ENCODE results near the gene CUEDC1. TPM values are rescaled to one million over a fixed set of nuclear protein-coding genes. Genes with fewer than 3 reads are reported as not detected.

CUEDC1 gene
- total RNA-seq, 1 experiment from 2014 or later: 27.5 TPM

DNA sequence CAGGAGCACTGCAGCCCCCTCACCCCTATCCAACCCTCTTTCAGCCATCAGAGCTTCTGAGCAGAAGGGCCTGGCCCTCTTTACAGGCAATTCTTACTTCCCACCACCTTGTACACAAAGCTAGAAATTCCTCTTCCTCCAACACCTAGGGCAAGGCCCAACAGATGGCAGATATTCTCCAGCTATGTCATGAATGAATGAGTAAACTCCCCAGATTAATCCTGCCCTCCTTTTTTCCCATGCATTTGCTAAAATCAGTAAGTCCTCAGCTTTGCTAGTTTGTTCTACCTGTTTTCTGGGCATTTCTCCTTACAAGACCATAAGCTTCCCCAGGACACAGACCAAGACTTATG lies 85.0 kb downstream of the CUEDC1 start:
- H3K4me3 Mint-ChIP-seq (ENCODE audit: unreplicated experiment): no peak overlapping the region
- POLR2A ChIA-PET: no interaction called here
- H3K36me3 Mint-ChIP-seq (ENCODE audit: insufficient read depth, unreplicated experiment): peaks cover 6% of the 10 kb centered on the region
- no peak overlapping the region for H3K27ac Mint-ChIP-seq (ENCODE audit: unreplicated experiment)
- Histone ChIP-seq H3K4me3 (ENCODE audit: low read depth, low read length) (no peak overlapping the region), H3K27me3 (replicated peaks; ENCODE audit: control insufficient read depth, insufficient read depth, low read length) (no peaks in the 10 kb centered on the region), H3K4me1 (peaks cover 4% of the 10 kb centered on the region), H3K36me3 (ENCODE audit: control insufficient read depth, insufficient read depth, low read length) (peaks cover 1% of the 10 kb centered on the region; the same call in 1 of the 2 replicates), H3K9me3 (no peaks in the 10 kb centered on the region)
- no TSS peak for BruUV-seq (replicated peaks)
- CTCF ChIA-PET: no interaction called here
- H3K4me1 Mint-ChIP-seq (ENCODE audit: low read depth, unreplicated experiment): peaks cover 3% of the 10 kb centered on the region
- H3K9me3 Mint-ChIP-seq (ENCODE audit: unreplicated experiment): no peaks in the 10 kb centered on the region
- H3K27me3 Mint-ChIP-seq (ENCODE audit: insufficient read depth, unreplicated experiment): no peaks in the 10 kb centered on the region
- TF ChIP-seq CTCF (IDR thresholded peaks at IDR 0.05; ENCODE audit: insufficient read depth in 1 of 2, low read depth in 1 of 2, low read length in 1 of 2, severe bottlenecking in 1 of 2, unreplicated experiment in 1 of 2): no peak
- intact Hi-C loops (cut with micrococcal nuclease; ENCODE audit: unreplicated experiment): no loop called here
- no peak for DNase-seq

GRCh38 chr17:57869617-57870282 lies 85.5 kb downstream of the CUEDC1 start:
- POLR2A ChIA-PET: no interaction called here
- CTCF ChIA-PET: no interaction called here
- Histone ChIP-seq H3K4me3 (ENCODE audit: low read depth, low read length) (no peak overlapping the region), H3K9me3 (no peaks in the 10 kb centered on the region), H3K4me1 (no peaks in the 10 kb centered on the region), H3K27me3 (replicated peaks; ENCODE audit: control insufficient read depth, insufficient read depth, low read length) (no peaks in the 10 kb centered on the region), H3K36me3 (ENCODE audit: control insufficient read depth, insufficient read depth, low read length) (peaks cover 1% of the 10 kb centered on the region; the same call in 1 of the 2 replicates)
- Mint-ChIP-seq H3K27me3 (ENCODE audit: insufficient read depth, unreplicated experiment) (no peaks in the 10 kb centered on the region), H3K4me1 (ENCODE audit: low read depth, unreplicated experiment) (no peaks in the 10 kb centered on the region), H3K4me3 (ENCODE audit: unreplicated experiment) (no peak overlapping the region), H3K9me3 (ENCODE audit: unreplicated experiment) (no peaks in the 10 kb centered on the region), H3K27ac (ENCODE audit: unreplicated experiment) (no peak overlapping the region), H3K36me3 (ENCODE audit: insufficient read depth, unreplicated experiment) (peaks cover 8% of the 10 kb centered on the region)
- DNase-seq: no peak
- intact Hi-C loops (cut with micrococcal nuclease; ENCODE audit: unreplicated experiment): no loop called here
- TF ChIP-seq CTCF (IDR thresholded peaks at IDR 0.05; ENCODE audit: insufficient read depth in 1 of 2, low read depth in 1 of 2, low read length in 1 of 2, severe bottlenecking in 1 of 2, unreplicated experiment in 1 of 2): no peak
- no TSS peak for BruUV-seq (replicated peaks)

- ChIA-PET POLR2A (no interaction called here), CTCF (no interaction called here)
- Histone ChIP-seq H3K27me3 (replicated peaks; ENCODE audit: control insufficient read depth, insufficient read depth, low read length) (no peaks in the 10 kb centered on the region), H3K4me3 (ENCODE audit: low read depth, low read length) (no peak overlapping the region), H3K9me3 (no peaks in the 10 kb centered on the region), H3K36me3 (ENCODE audit: control insufficient read depth, insufficient read depth, low read length) (peaks cover 1% of the 10 kb centered on the region; the same call in 1 of the 2 replicates), H3K4me1 (no peaks in the 10 kb centered on the region)
- no TSS peak for BruUV-seq (replicated peaks)
- no peak for TF ChIP-seq CTCF (IDR thresholded peaks at IDR 0.05; ENCODE audit: insufficient read depth in 1 of 2, low read depth in 1 of 2, low read length in 1 of 2, severe bottlenecking in 1 of 2, unreplicated experiment in 1 of 2)
- Mint-ChIP-seq H3K4me3 (ENCODE audit: unreplicated experiment) (no peak overlapping the region), H3K27me3 (ENCODE audit: insufficient read depth, unreplicated experiment) (no peaks in the 10 kb centered on the region), H3K9me3 (ENCODE audit: unreplicated experiment) (no peaks in the 10 kb centered on the region), H3K36me3 (ENCODE audit: insufficient read depth, unreplicated experiment) (peaks cover 14% of the 10 kb centered on the region), H3K27ac (ENCODE audit: unreplicated experiment) (no peak overlapping the region), H3K4me1 (ENCODE audit: low read depth, unreplicated experiment) (peaks cover 4% of the 10 kb centered on the region)
- no peak for DNase-seq
- intact Hi-C loops (cut with micrococcal nuclease; ENCODE audit: unreplicated experiment): no loop called here
Measured at GRCh38 chr17:57868910-57869616, 86.1 kb downstream of the CUEDC1 start.

Measured in Caco-2 (cell line).